ENCODE measurements around the gene DNAJC27.
A peak's percentile ranks its signal among the peaks of the same experiment; 100 is the strongest.

Gene DNAJC27

GRCh38 chr2:24920098-24920808 lies 51.5 kb downstream of the DNAJC27 start, which contains the start of gene ADCY3:
Gene ADCY3, minus strand, starts transcription at chr2:24920237. Its CDS starts 1,250 bp downstream, at chr2:24918987.
- Histone ChIP-seq H3K9ac (ENCODE audit: low read depth in 1 of 2, low read length in 2 of 2) (peak within 1 kb of the TSS; percentile 33 to 38), H3K4me3 (ENCODE audit: low read depth in 1 of 2, low read length in 2 of 2) (peak within 1 kb of the TSS; percentile 67 to 70), H3K27me3 (ENCODE audit: control insufficient read depth in 1 of 2, insufficient read depth in 2 of 2, low read length in 2 of 2) (no peaks in the 10 kb centered on the region), H3K27ac (ENCODE audit: low read depth, low read length) (peak within 1 kb of the TSS; percentile 10), H3K4me1 (ENCODE audit: control insufficient read depth in 1 of 2, insufficient read depth in 2 of 2, low read length in 2 of 2) (peaks cover 11 to 30% of the 10 kb centered on the region in 2 donors), H3K36me3 (ENCODE audit: control insufficient read depth in 1 of 2, insufficient read depth in 2 of 2, low read length in 2 of 2) (peaks cover 0 to 10% of the 10 kb centered on the region in 2 donors), H3K9me3 (ENCODE audit: control insufficient read depth in 1 of 2, low read length in 2 of 2) (no peaks in the 10 kb centered on the region)

- Histone ChIP-seq H3K9ac (ENCODE audit: low read depth in 1 of 2, low read length in 2 of 2) (peak overlapping the region; percentile 33 to 38), H3K36me3 (ENCODE audit: control insufficient read depth in 1 of 2, insufficient read depth in 2 of 2, low read length in 2 of 2) (peaks cover 0 to 10% of the 10 kb centered on the region in 2 donors), H3K27ac (ENCODE audit: low read depth, low read length) (peak overlapping the region; percentile 10), H3K4me1 (ENCODE audit: control insufficient read depth in 1 of 2, insufficient read depth in 2 of 2, low read length in 2 of 2) (peaks cover 11 to 30% of the 10 kb centered on the region in 2 donors), H3K27me3 (ENCODE audit: control insufficient read depth in 1 of 2, insufficient read depth in 2 of 2, low read length in 2 of 2) (no peaks in the 10 kb centered on the region), H3K9me3 (ENCODE audit: control insufficient read depth in 1 of 2, low read length in 2 of 2) (no peaks in the 10 kb centered on the region), H3K4me3 (ENCODE audit: low read depth in 1 of 2, low read length in 2 of 2) (peak overlapping the region; percentile 53 to 67)
Measured at GRCh38 chr2:24919506-24920097, 52.2 kb downstream of the DNAJC27 start.

- no peak overlapping the region for H3K27ac ChIP-seq (ENCODE audit: low read depth, low read length)
- no peaks in the 10 kb centered on the region for H3K27me3 ChIP-seq (ENCODE audit: control insufficient read depth in 1 of 2, insufficient read depth in 2 of 2, low read length in 2 of 2)
- peaks cover 0 to 10% of the 10 kb centered on the region in 2 donors for H3K36me3 ChIP-seq (ENCODE audit: control insufficient read depth in 1 of 2, insufficient read depth in 2 of 2, low read length in 2 of 2)
- H3K9me3 ChIP-seq (ENCODE audit: control insufficient read depth in 1 of 2, low read length in 2 of 2): no peaks in the 10 kb centered on the region
- H3K4me1 ChIP-seq (ENCODE audit: control insufficient read depth in 1 of 2, insufficient read depth in 2 of 2, low read length in 2 of 2): peaks cover 11 to 30% of the 10 kb centered on the region in 2 donors
- peak overlapping the region; percentile 33 to 38 for H3K9ac ChIP-seq (ENCODE audit: low read depth in 1 of 2, low read length in 2 of 2)
- H3K4me3 ChIP-seq (ENCODE audit: low read depth in 1 of 2, low read length in 2 of 2): peak overlapping the region; percentile 53 to 67
Measured at GRCh38 chr2:24919037-24919505, 52.7 kb downstream of the DNAJC27 start.

- peaks cover 11 to 30% of the 10 kb centered on the region in 2 donors for H3K4me1 ChIP-seq (ENCODE audit: control insufficient read depth in 1 of 2, insufficient read depth in 2 of 2, low read length in 2 of 2)
- peak overlapping the region; percentile 53 to 67 for H3K4me3 ChIP-seq (ENCODE audit: low read depth in 1 of 2, low read length in 2 of 2)
- H3K27ac ChIP-seq (ENCODE audit: low read depth, low read length): no peak overlapping the region
- H3K27me3 ChIP-seq (ENCODE audit: control insufficient read depth in 1 of 2, insufficient read depth in 2 of 2, low read length in 2 of 2): no peaks in the 10 kb centered on the region
- H3K9ac ChIP-seq (ENCODE audit: low read depth in 1 of 2, low read length in 2 of 2): peak overlapping the region in 1 of 2 donors; percentile 38
- H3K36me3 ChIP-seq (ENCODE audit: control insufficient read depth in 1 of 2, insufficient read depth in 2 of 2, low read length in 2 of 2): peaks cover 0 to 10% of the 10 kb centered on the region in 2 donors
- no peaks in the 10 kb centered on the region for H3K9me3 ChIP-seq (ENCODE audit: control insufficient read depth in 1 of 2, low read length in 2 of 2)
Measured at GRCh38 chr2:24918326-24919036, 53.3 kb downstream of the DNAJC27 start.

DNA sequence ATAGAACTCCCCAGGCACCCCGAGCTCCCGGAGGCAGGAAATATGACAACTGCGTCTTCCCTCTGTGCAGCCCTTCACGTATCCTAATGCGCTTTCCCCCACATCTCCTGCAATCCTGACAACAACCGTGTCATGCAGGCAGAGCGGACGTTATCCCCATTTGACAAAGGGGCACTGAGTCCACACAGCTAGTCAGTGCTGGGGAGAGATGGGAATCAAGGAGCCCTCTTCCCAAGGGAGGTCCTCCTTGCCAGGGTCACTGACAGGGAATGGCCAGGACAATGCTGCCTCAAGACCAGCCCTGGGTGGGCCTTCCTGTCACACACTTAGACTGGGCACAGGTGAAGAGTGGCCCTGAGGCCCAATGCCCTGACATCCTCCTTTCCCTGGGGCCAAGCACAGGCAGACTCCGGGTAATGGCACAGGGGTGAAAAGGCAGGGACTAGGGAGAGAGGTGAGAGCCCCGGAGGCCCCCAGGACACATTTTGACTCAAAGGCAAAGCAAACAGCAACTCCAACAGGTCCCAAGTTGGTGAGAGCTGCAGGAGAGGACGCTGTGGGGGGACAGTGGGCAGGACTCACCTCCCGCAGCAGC lies 53.9 kb downstream of the DNAJC27 start:
- Histone ChIP-seq H3K4me3 (ENCODE audit: low read depth in 1 of 2, low read length in 2 of 2) (peak overlapping the region; percentile 53 to 67), H3K36me3 (ENCODE audit: control insufficient read depth in 1 of 2, insufficient read depth in 2 of 2, low read length in 2 of 2) (peaks cover 0 to 10% of the 10 kb centered on the region in 2 donors), H3K9ac (ENCODE audit: low read depth in 1 of 2, low read length in 2 of 2) (no peak overlapping the region), H3K27ac (ENCODE audit: low read depth, low read length) (peak overlapping the region; percentile 5), H3K4me1 (ENCODE audit: control insufficient read depth in 1 of 2, insufficient read depth in 2 of 2, low read length in 2 of 2) (peaks cover 11 to 36% of the 10 kb centered on the region in 2 donors), H3K27me3 (ENCODE audit: control insufficient read depth in 1 of 2, insufficient read depth in 2 of 2, low read length in 2 of 2) (no peaks in the 10 kb centered on the region), H3K9me3 (ENCODE audit: control insufficient read depth in 1 of 2, low read length in 2 of 2) (no peaks in the 10 kb centered on the region)

- Histone ChIP-seq H3K4me1 (ENCODE audit: control insufficient read depth in 1 of 2, insufficient read depth in 2 of 2, low read length in 2 of 2) (peaks cover 11 to 40% of the 10 kb centered on the region in 2 donors), H3K36me3 (ENCODE audit: control insufficient read depth in 1 of 2, insufficient read depth in 2 of 2, low read length in 2 of 2) (peaks cover 0 to 10% of the 10 kb centered on the region in 2 donors), H3K27ac (ENCODE audit: low read depth, low read length) (no peak overlapping the region), H3K27me3 (ENCODE audit: control insufficient read depth in 1 of 2, insufficient read depth in 2 of 2, low read length in 2 of 2) (no peaks in the 10 kb centered on the region), H3K4me3 (ENCODE audit: low read depth in 1 of 2, low read length in 2 of 2) (peak overlapping the region in 1 of 2 donors; percentile 40), H3K9me3 (ENCODE audit: control insufficient read depth in 1 of 2, low read length in 2 of 2) (no peaks in the 10 kb centered on the region), H3K9ac (ENCODE audit: low read depth in 1 of 2, low read length in 2 of 2) (no peak overlapping the region)
Measured at GRCh38 chr2:24917086-24917485, 54.7 kb downstream of the DNAJC27 start.

DNA sequence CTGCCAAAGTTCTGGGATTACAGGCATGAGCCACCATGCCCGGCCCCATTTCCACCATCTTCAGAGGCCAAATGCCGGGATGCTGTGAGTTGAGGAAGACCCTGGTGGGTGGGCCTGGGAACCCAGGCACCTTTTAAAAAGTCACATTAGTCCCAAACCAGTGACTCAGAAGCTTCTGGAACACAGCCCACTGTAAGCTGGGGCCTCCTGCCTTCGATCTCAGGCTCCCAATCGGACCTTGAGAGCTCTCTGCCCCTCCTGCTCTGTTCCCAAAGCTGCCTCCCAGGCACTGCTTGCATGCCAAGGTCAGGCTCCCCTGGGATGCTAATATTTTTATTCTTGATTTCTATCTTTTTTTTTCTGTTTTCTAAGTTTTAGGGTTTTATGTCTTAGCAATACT lies 56.0 kb downstream of the DNAJC27 start:
- Histone ChIP-seq H3K27me3 (ENCODE audit: control insufficient read depth in 1 of 2, insufficient read depth in 2 of 2, low read length in 2 of 2) (no peaks in the 10 kb centered on the region), H3K27ac (ENCODE audit: low read depth, low read length) (no peak overlapping the region), H3K4me1 (ENCODE audit: control insufficient read depth in 1 of 2, insufficient read depth in 2 of 2, low read length in 2 of 2) (peaks cover 11 to 36% of the 10 kb centered on the region in 2 donors), H3K36me3 (ENCODE audit: control insufficient read depth in 1 of 2, insufficient read depth in 2 of 2, low read length in 2 of 2) (peaks cover 0 to 10% of the 10 kb centered on the region in 2 donors), H3K9ac (ENCODE audit: low read depth in 1 of 2, low read length in 2 of 2) (no peak overlapping the region), H3K9me3 (ENCODE audit: control insufficient read depth in 1 of 2, low read length in 2 of 2) (no peaks in the 10 kb centered on the region), H3K4me3 (ENCODE audit: low read depth in 1 of 2, low read length in 2 of 2) (no peak overlapping the region)

- Histone ChIP-seq H3K9ac (ENCODE audit: low read depth in 1 of 2, low read length in 2 of 2) (no peak overlapping the region), H3K4me1 (ENCODE audit: control insufficient read depth in 1 of 2, insufficient read depth in 2 of 2, low read length in 2 of 2) (peaks cover 11 to 33% of the 10 kb centered on the region in 2 donors), H3K4me3 (ENCODE audit: low read depth in 1 of 2, low read length in 2 of 2) (no peak overlapping the region), H3K27me3 (ENCODE audit: control insufficient read depth in 1 of 2, insufficient read depth in 2 of 2, low read length in 2 of 2) (no peaks in the 10 kb centered on the region), H3K36me3 (ENCODE audit: control insufficient read depth in 1 of 2, insufficient read depth in 2 of 2, low read length in 2 of 2) (peaks cover 0 to 10% of the 10 kb centered on the region in 2 donors), H3K27ac (ENCODE audit: low read depth, low read length) (no peak overlapping the region), H3K9me3 (ENCODE audit: control insufficient read depth in 1 of 2, low read length in 2 of 2) (peaks cover 0 to 3% of the 10 kb centered on the region in 2 donors)
Measured at GRCh38 chr2:24915175-24915574, 56.6 kb downstream of the DNAJC27 start.

DNA sequence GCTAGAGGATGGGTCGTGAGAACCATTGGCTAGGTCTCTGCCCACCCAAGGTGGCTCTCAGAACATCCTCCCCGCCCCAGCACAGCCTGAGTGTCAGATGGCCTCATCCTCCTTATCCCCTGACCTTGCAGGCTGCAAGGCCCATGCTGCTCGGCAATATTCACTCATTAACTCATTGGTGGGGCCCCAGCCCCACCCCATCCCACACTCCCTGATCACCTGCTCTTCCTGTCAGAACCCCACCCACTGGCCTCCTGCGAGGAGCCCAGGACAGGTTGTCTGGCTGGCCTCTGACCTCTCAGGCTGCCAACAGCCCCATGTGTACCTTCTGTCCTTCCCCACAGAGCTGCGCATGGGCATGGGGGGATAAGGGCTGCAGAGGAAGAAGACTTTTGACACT lies 57.0 kb downstream of the DNAJC27 start:
- Histone ChIP-seq H3K4me3 (ENCODE audit: low read depth in 1 of 2, low read length in 2 of 2) (no peak overlapping the region), H3K9ac (ENCODE audit: low read depth in 1 of 2, low read length in 2 of 2) (no peak overlapping the region), H3K4me1 (ENCODE audit: control insufficient read depth in 1 of 2, insufficient read depth in 2 of 2, low read length in 2 of 2) (peaks cover 11 to 33% of the 10 kb centered on the region in 2 donors), H3K36me3 (ENCODE audit: control insufficient read depth in 1 of 2, insufficient read depth in 2 of 2, low read length in 2 of 2) (peaks cover 0 to 10% of the 10 kb centered on the region in 2 donors), H3K9me3 (ENCODE audit: control insufficient read depth in 1 of 2, low read length in 2 of 2) (peaks cover 0 to 7% of the 10 kb centered on the region in 2 donors), H3K27me3 (ENCODE audit: control insufficient read depth in 1 of 2, insufficient read depth in 2 of 2, low read length in 2 of 2) (no peaks in the 10 kb centered on the region), H3K27ac (ENCODE audit: low read depth, low read length) (no peak overlapping the region)
